Activated CD4-positive, alpha-beta T cell treated with anti-CD3 and anti-CD28 coated beads, Interleukin-2, amount 10 ng/mL, durations not matched to agents 24 days and 14 days (primary cell): Measurements from ENCODE around the gene ARHGAP28. TPM values are rescaled to one million over a fixed set of nuclear protein-coding genes. Genes with fewer than 3 reads are reported as not detected.

Experiments
- DNase-seq: peaks from one replicate; pipeline ENCODE4 v3.0.0; 2022
- H3K27ac Mint-ChIP-seq: one replicate; pipeline ENCODE4 v1.8.0; 2022; ENCODE audit warnings: mild to moderate bottlenecking, mixed read lengths
- H3K27me3 Mint-ChIP-seq: one replicate; pipeline ENCODE4 v1.8.0; 2022; ENCODE audit warnings: mixed read lengths
- H3K36me3 Mint-ChIP-seq: one replicate; pipeline ENCODE4 v1.8.0; 2022; ENCODE audit warnings: low read depth, mild to moderate bottlenecking, mixed read lengths
- H3K4me1 Mint-ChIP-seq: one replicate; pipeline ENCODE4 v1.8.0; 2021; ENCODE audit warnings: mixed read lengths
- H3K4me3 Mint-ChIP-seq: one replicate; pipeline ENCODE4 v1.8.0; 2022; ENCODE audit warnings: mild to moderate bottlenecking, moderate library complexity, mixed read lengths
- H3K9me3 Mint-ChIP-seq: one replicate; pipeline ENCODE4 v1.8.0; 2021; ENCODE audit warnings: mixed read lengths
- intact Hi-C: fragments of 100-400 bp; cut with micrococcal nuclease; formaldehyde crosslinking; loops from one replicate; pipeline ENCODE4 v1.15.1; 2023
- total RNA-seq: library from RNA; stranded (reverse); gene quantifications from 2 replicates; pipeline ENCODE4 v1.2.3, GENCODE V29; 2022

Gene ARHGAP28
- total RNA-seq, 1 donor from 2014 or later = not detected

DNA sequence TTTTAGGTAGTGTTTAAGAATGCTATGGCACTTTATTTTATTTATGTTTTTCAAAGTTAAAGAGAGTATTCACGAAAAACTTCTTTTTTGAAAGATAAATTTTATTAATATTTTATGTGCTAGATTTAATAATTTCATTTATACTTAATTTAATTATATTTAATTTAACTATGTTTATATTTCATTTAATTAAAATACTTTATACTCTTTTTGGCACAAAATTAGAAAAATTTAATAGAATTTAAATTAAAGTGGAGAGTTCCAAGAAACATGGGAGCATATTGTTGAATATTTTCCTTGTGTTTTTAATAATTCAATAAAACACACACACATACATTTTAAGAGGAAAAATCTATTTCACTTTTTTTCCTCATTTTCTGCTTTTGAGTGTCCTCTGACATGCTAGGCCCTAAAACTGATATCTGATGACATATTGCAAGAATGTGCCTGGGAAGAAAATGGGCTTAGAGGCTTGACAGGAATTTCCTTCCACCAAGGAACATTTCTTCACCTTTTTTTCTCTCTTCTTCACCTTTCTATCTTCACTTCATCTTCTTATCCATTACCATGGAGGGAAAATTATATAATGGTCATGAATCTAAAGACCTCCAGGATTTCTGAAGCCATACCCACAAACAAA is 15.4 kb downstream of the ARHGAP28 start:
- H3K27ac Mint-ChIP-seq = no peak overlapping the region

DNA sequence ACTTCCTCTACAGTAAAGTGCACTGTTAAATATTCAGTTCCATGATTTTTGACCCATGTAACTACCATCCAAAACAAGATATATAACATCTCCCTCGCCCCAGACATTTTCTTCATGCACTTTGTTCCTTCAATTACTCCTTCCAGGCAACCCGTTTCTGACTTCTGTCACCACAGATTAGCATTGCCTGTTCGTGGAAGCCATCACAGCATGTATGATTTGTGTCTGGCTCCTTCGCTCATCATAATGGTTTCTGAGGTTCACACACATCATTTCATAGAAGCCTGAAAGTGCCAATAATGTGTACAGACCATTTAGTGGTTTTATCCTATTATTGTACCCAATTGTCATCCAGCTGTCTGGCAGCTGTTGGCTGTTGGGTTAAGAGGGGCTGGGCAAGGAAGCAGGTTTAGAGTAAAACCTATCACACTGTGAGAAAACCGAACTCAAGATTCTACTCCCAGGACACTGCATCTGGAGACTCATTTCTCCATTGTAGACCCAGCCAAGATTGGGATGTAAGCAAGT is 16.1 kb downstream of the ARHGAP28 start:
- Mint-ChIP-seq H3K9me3 (no peaks in the 10 kb centered on the region), H3K4me1 (no peaks in the 10 kb centered on the region), H3K27me3 (no peaks in the 10 kb centered on the region), H3K36me3 (no peaks in the 10 kb centered on the region), H3K27ac (no peak overlapping the region), H3K4me3 (no peak overlapping the region)
- intact Hi-C loops = no loop called here
- no peak for DNase-seq

More for the DNA sequence above, 15.4 kb downstream of the ARHGAP28 start:
- H3K27me3 Mint-ChIP-seq = no peaks in the 10 kb centered on the region
- no peaks in the 10 kb centered on the region for H3K9me3 Mint-ChIP-seq
- no peaks in the 10 kb centered on the region for H3K36me3 Mint-ChIP-seq
- no peak for DNase-seq
- no peaks in the 10 kb centered on the region for H3K4me1 Mint-ChIP-seq
- intact Hi-C loops = no loop called here
- H3K4me3 Mint-ChIP-seq = no peak overlapping the region

DNA sequence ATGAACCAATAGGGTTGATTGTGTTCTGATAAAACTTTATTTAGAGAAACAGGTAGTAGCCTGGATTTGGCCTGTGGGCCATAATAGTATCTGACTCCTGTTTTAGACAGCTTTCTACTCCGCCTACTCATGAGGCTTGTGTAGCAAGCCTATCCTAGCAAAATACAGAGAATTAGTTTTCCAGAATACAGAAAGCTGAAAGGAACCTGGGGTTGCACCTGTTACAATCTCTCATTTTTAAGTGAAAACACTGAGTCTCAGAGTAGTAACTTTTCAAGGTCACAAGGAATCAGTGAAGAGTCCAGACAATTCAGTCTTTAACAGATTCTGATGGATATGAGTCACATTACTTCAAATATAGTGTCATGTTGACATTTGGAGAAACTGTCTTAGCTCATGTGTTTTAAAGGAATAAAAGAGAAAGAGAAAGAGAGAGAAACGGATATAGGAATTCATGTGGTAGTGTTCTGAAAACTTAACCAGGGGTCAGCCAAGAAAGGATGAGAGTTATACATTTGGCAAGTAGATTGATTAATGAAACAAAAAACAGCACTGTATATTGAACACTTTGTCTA is 17.0 kb downstream of the ARHGAP28 start:
- Mint-ChIP-seq H3K4me3 (no peak overlapping the region), H3K27ac (no peak overlapping the region), H3K36me3 (no peaks in the 10 kb centered on the region), H3K27me3 (no peaks in the 10 kb centered on the region), H3K9me3 (no peaks in the 10 kb centered on the region), H3K4me1 (no peaks in the 10 kb centered on the region)
- intact Hi-C loops = no loop called here
- DNase-seq = no peak

DNA sequence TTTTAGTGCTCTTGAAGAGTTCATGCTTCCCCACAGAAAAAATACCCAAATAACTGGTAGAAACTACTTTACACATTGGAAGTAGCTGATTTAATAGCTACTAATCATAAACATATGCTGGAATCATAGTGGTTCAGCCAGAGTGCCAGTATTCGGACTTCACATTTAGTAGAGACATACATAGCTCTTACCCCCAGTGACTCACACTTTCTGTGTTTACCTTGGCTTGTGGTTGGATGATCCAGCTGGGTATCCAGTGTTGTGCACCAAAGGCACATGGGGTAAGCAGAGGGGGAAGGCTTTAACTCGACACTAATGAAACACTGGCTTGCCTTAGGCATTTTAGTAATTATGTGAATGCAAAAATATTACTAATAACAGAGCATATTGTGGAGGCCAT is 18.1 kb downstream of the ARHGAP28 start:
- Mint-ChIP-seq H3K9me3 (no peaks in the 10 kb centered on the region), H3K36me3 (no peaks in the 10 kb centered on the region), H3K27ac (no peak overlapping the region), H3K4me3 (no peak overlapping the region), H3K27me3 (no peaks in the 10 kb centered on the region), H3K4me1 (no peaks in the 10 kb centered on the region)
- DNase-seq = no peak
- intact Hi-C loops = no loop called here

DNA sequence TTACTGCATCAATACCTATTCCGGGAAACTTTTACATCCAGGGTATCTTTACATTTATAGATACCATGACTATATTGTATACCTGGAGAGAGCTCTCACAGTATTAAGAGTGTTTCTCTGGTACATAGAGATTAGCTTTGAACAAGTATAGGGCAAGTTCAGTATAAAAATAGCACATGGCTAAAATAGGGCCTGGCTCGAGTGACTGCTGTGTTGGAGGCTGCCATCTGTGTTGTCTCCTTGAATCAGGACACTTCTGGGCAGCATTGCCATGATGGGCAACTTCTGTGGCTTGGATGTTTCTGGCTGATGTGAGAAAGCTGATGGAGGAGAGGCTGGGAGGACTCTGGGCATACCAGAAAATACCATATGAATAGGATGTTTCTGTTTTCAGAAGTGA is 18.7 kb downstream of the ARHGAP28 start:
- Mint-ChIP-seq H3K27ac (no peak overlapping the region), H3K4me3 (no peak overlapping the region), H3K4me1 (no peaks in the 10 kb centered on the region), H3K36me3 (no peaks in the 10 kb centered on the region), H3K27me3 (no peaks in the 10 kb centered on the region), H3K9me3 (no peaks in the 10 kb centered on the region)
- intact Hi-C loops = no loop called here
- DNase-seq = no peak

DNA sequence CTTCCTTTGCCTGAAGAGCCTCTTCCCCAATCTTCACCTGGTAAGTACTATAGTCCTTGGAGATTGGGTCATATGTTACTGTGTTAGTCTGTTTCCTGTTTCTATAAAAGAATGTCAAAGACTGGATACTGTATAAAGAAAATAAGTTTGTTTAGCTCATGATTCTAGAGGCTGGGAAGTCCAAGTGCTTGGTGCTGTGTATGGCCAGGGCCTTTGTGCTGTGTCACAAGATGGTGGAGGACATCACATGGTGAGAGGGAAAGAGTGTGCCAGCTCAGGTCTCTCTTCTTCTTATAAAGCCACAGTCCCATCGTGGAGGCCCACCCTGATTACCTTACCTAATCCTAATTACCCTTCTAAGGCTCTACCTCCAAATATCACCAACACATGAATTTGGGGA is 20.9 kb downstream of the ARHGAP28 start:
- no peaks in the 10 kb centered on the region for H3K4me1 Mint-ChIP-seq
- intact Hi-C loops = no loop called here
- H3K27ac Mint-ChIP-seq = no peak overlapping the region
- no peak for DNase-seq
- no peaks in the 10 kb centered on the region for H3K27me3 Mint-ChIP-seq
- no peak overlapping the region for H3K4me3 Mint-ChIP-seq
- no peaks in the 10 kb centered on the region for H3K36me3 Mint-ChIP-seq
- H3K9me3 Mint-ChIP-seq = no peaks in the 10 kb centered on the region

DNA sequence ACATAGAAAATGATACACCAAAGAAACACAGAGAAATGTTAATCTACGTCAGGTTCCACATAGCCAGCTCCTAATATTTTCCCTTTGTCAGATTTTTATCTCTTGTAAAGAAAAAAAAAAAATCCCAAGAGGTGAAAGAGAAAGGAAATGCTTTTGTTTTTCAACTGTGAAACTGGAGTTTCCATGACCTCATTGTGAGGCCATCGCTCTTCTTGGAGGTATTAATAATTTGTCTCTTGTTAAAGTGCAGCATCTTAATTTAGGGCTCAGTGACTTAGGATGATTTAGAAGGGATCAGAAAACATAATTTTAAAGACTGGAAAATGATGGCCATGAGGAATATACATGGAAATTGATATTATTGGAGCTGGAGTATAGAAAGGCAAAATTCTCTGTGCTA is 21.7 kb downstream of the ARHGAP28 start:
- H3K27ac Mint-ChIP-seq = no peak overlapping the region
- H3K4me3 Mint-ChIP-seq = no peak overlapping the region
- DNase-seq = no peak
- intact Hi-C loops = no loop called here
- no peaks in the 10 kb centered on the region for H3K36me3 Mint-ChIP-seq
- H3K27me3 Mint-ChIP-seq = no peaks in the 10 kb centered on the region
- no peaks in the 10 kb centered on the region for H3K4me1 Mint-ChIP-seq
- H3K9me3 Mint-ChIP-seq = no peaks in the 10 kb centered on the region

DNA sequence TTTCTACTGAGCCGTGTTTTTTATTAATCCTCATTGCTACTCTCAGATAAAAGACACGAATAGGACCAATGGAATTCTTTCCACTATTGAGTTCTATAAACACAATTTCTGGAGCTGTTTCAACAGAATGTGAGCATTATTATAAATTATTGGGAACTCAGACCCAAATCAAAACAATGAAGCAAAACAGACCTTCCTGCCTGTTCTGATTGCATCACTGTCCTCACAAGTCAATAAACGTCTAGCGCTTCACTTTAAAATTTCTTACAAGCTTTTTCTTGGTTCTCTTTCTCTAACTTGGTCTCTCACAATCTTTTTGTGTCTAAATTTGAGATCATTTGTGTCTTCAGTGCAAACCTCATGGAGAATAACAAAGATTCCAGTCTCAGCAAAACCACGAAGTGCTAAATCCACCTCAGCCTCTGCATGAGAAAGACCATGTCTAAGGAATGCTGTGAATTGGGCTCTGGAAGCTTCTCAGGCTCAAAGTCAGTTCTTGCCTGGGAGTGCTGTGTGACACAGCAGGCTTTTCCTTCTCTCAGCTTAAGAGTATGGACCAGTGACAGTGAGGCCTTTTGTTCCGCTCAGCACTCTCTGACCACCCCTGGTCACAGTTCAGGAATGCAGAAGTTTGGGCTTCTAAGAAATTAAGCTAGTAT is 22.8 kb downstream of the ARHGAP28 start:
- H3K4me3 Mint-ChIP-seq = no peak overlapping the region
- no peaks in the 10 kb centered on the region for H3K4me1 Mint-ChIP-seq
- no peaks in the 10 kb centered on the region for H3K36me3 Mint-ChIP-seq
- H3K27ac Mint-ChIP-seq = no peak overlapping the region
- no peaks in the 10 kb centered on the region for H3K27me3 Mint-ChIP-seq
- DNase-seq = no peak
- no peaks in the 10 kb centered on the region for H3K9me3 Mint-ChIP-seq
- intact Hi-C loops = no loop called here

DNA sequence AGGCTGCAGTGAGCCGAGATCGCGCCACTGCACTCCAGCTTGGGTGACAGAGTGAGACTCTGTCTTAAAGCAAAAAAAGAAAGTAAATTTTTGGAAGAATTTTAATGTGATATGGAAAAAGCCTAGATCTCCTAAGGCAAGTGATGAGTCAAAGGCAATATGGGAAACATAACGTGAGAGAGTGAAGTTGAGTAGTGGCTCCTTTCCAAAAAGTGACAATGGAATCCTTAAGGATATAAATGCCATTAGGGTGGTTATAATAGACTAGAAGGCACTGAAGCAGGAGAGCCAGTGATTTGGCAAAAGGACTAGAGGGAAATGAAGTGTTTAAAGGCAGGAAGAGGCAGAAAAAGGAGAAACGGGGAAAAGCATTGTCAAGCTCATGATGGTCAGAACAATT is 25.6 kb downstream of the ARHGAP28 start:
- no peaks in the 10 kb centered on the region for H3K36me3 Mint-ChIP-seq
- H3K27me3 Mint-ChIP-seq = no peaks in the 10 kb centered on the region
- no peaks in the 10 kb centered on the region for H3K9me3 Mint-ChIP-seq
- no peak overlapping the region for H3K27ac Mint-ChIP-seq
- DNase-seq = no peak
- intact Hi-C loops = no loop called here
- H3K4me3 Mint-ChIP-seq = no peak overlapping the region
- no peaks in the 10 kb centered on the region for H3K4me1 Mint-ChIP-seq

DNA sequence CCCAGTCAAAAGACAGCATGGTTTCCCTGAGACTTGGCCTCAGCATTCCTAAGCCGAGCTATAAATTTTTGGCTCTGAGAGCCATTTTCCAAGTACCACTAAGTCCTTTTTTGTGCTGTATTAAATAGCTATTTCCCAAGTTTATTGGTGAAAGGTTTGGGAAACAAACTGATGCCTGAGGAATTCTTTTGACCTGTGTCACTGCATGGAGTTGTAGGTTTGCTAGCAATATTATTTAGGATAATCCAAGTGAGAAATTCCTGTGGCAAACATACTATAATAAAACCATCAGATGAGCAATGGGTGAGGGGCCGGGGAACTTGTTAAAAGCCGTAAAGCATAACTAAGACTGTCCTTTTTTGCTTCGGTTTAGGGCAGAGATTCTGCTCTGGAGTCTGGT is 28.4 kb downstream of the ARHGAP28 start:
- Mint-ChIP-seq H3K4me3 (no peak overlapping the region), H3K4me1 (no peaks in the 10 kb centered on the region), H3K27ac (no peak overlapping the region), H3K36me3 (no peaks in the 10 kb centered on the region), H3K27me3 (no peaks in the 10 kb centered on the region), H3K9me3 (no peaks in the 10 kb centered on the region)
- no peak for DNase-seq
- intact Hi-C loops = no loop called here

DNA sequence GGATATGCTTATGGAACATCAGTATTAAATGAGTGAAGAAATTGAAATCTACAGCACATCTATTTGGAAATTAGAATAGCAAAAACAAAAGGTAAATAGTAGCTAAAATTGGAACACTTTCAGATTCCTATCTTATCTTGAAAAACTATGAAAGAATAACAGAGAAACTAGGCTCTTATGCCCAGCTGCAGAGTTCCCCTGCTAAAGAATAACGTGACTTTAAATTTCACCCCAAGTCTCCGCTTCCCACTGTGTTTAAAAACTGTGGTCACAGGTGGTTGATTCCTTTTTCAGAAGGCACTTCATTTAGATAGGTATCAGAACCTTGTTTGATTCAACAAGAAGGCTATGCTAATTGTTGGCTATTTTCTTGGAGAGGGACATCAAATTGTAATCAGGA is 30.1 kb downstream of the ARHGAP28 start:
- Mint-ChIP-seq H3K4me3 (no peak overlapping the region), H3K4me1 (no peaks in the 10 kb centered on the region), H3K27ac (no peak overlapping the region), H3K36me3 (no peaks in the 10 kb centered on the region), H3K27me3 (no peaks in the 10 kb centered on the region), H3K9me3 (no peaks in the 10 kb centered on the region)
- intact Hi-C loops = no loop called here
- no peak for DNase-seq

DNA sequence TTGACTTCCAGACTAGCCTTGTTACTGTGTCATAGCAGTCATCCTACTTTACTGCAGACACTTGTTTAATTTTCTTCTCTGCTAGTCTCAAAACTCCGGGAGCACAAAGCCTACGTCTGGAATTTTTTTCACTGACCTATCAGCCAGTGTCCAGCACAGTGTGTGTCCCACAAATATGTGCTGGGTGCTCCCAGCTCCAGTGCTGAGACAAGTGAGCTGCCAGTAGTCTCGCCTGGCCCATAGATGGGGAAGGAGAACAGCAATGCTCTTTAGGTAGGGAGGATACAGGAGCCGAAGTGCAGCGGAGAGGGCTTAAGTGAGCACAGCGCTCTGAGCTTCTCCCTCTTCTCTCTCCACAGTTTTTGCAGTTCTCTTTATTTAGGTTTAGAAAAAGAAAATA is 34.0 kb downstream of the ARHGAP28 start:
- DNase-seq = no peak
- no peaks in the 10 kb centered on the region for H3K4me1 Mint-ChIP-seq
- no peak overlapping the region for H3K4me3 Mint-ChIP-seq
- no peaks in the 10 kb centered on the region for H3K9me3 Mint-ChIP-seq
- intact Hi-C loops = no loop called here
- H3K27me3 Mint-ChIP-seq = no peaks in the 10 kb centered on the region
- H3K36me3 Mint-ChIP-seq = no peaks in the 10 kb centered on the region
- H3K27ac Mint-ChIP-seq = no peak overlapping the region

DNA sequence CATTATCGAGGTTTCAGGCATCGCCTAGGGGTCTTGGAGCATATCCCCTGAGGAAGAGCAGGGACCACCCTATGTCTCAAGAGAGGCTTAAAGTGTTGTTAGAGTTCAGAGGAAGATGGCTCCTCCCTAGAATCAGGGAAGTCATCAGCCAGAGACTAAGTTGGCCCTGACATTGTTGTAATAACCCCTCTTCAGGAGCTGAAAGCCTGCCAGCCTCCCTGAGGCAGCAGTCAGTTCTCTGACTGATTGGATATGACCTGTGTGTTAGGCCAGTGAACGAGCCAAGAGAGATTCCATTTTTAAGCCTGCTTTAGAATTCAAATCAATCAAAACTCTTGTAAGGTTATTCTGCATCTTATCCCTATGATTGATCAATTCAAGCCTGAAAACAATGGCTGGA is 34.9 kb downstream of the ARHGAP28 start:
- intact Hi-C loops = no loop called here
- no peaks in the 10 kb centered on the region for H3K36me3 Mint-ChIP-seq
- no peaks in the 10 kb centered on the region for H3K4me1 Mint-ChIP-seq
- no peaks in the 10 kb centered on the region for H3K9me3 Mint-ChIP-seq
- H3K27ac Mint-ChIP-seq = no peak overlapping the region
- no peak for DNase-seq
- H3K27me3 Mint-ChIP-seq = no peaks in the 10 kb centered on the region
- H3K4me3 Mint-ChIP-seq = no peak overlapping the region

DNA sequence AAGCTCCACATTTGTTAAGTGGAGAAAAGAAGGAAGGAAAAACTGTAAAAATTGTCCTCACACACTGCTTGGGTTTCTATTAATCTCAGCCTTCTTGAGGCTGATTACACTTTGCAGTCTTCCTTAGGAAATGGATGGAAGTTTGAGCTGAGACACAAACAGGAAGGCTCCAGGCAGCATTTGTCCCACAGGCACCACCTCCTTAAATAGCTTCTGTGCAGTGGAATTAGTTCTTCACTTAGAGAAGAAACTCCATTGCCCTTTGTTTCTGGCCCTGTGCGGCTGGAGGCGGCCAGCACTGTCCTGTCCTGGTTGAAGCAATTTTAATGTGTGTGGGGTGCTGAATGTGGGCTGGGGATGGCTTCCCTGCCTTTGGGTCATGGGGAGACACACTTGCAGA is 44.3 kb downstream of the ARHGAP28 start:
- intact Hi-C loops = no loop called here
- Mint-ChIP-seq H3K4me3 (no peak overlapping the region), H3K27ac (no peak overlapping the region), H3K9me3 (peaks cover 2% of the 10 kb centered on the region), H3K27me3 (no peaks in the 10 kb centered on the region), H3K4me1 (no peaks in the 10 kb centered on the region), H3K36me3 (no peaks in the 10 kb centered on the region)
- no peak for DNase-seq
